ENCODE data around the gene PCBP3.

GRCh38 chr21:45630066-45630694, 13.3 kb upstream of the PCBP3 start:
- TF ChIP-seq ZSCAN9 (CRISPR knock-in tag; IDR thresholded peaks at IDR 0.05; ENCODE audit: borderline replicate concordance) (no peak), CREB3 (CRISPR knock-in tag; IDR thresholded peaks at IDR 0.05) (no peak), DMAP1 (CRISPR knock-in tag; IDR thresholded peaks at IDR 0.05) (no peak), REST (IDR thresholded peaks at IDR 0.05; ENCODE audit: borderline replicate concordance in 1 of 2, low read depth in 1 of 2, low read length in 2 of 2) (no peak), LBX2 (CRISPR knock-in tag; IDR thresholded peaks at IDR 0.05; ENCODE audit: borderline replicate concordance) (no peak), CTCF (CRISPR knock-in tag; IDR thresholded peaks at IDR 0.05) (no peak), TAF1 (CRISPR knock-in tag; IDR thresholded peaks at IDR 0.05) (no peak), ZNF607 (CRISPR knock-in tag; IDR thresholded peaks at IDR 0.05; ENCODE audit: borderline replicate concordance) (no peak)

All from HepG2 (cell line).